ENCODE measurements around the gene SSX2IP. TPM values are rescaled to one million over a fixed set of nuclear protein-coding genes. Genes with fewer than 3 reads are reported as not detected.
"Not testable (repeated sequence)": the region's sequence is repeated elsewhere in the genome, so short reads cannot be mapped to it uniquely, and the experiment has no call there.

SSX2IP gene
- polyA plus RNA-seq, 3 donors: 35.1 to 46.9 (median 39.3) TPM

DNA sequence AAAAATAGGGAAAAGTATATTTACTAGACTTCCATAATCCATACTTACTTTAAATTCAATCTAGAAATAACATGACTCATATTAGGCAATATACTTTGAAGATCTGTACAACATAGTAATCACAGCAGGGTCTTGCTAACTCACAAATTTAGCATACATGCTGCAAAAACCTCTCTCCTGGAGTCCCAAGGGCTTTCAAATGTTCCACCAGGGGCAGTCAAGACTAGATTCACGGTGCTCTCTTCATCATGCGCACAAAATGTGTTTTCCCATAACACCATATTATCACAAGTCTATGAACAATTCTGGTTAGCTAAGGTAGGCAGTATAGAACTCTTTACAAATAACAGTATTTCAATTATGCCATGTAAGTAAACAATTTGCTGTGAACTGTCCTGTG, 45.8 kb downstream of the SSX2IP start:
- DNase-seq (ENCODE audit: extremely low read depth in 1 of 11, low read depth in 9 of 11, low spot score in 4 of 11): no peak

DNA sequence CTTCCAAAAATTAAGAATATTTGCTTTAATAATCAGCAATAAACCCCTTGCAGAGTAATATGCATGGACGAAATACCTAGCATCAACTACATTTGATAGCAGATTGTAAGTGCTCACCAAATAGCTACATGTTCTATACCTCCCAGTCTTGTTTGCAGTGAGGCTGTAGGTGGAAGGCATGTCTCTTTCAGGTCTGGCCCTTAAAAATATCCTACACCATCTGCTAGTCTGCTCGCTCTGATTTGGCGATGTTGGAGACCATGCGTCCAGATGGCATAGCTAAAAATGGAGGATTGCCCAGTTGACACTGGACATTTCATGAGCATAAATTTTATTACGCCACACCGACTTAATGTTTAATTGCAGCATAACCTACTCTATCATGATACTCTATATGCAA, 47.1 kb downstream of the SSX2IP start:
- DNase-seq (ENCODE audit: extremely low read depth in 1 of 11, low read depth in 9 of 11, low spot score in 4 of 11): no peak

DNA sequence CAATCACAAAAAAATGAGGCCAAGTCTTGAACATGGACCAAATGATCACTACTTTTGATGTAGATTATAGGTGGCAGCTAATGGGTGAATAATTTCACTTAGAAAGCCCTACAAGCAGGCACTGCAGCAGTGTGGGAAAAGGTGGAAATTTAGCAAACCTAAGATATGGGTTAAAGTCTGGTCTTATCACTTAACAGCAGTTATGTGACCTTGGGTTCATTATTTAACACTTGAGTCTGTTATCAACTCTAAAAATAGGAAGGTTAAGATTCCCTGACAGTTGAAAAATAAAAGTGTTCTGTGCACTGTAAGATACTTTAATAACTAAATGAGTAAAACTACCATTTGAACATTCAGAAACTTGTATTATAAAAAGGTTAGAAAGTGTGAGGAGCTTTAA, 47.5 kb downstream of the SSX2IP start:
- no peak for DNase-seq (ENCODE audit: extremely low read depth in 1 of 11, low read depth in 9 of 11, low spot score in 4 of 11)

DNA sequence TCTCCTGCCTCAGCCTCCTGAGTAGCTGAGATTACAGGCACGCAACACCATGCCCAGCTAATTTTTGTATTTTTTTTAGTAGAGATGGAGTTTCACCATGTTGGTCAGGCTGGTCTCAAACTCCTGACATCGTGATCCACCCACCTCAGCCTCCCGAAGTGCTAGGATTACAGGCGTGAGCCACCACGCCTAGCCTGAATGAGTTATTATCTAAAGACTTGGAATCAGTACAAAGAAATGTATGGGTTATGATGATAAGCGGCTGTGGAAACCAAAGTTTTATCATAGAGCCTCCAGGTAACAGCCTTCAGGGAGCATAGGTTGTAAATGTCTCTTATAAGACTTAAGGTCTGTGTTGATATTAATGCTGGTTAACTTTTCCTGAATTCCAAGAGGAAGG, 50.5 kb downstream of the SSX2IP start:
- DNase-seq (ENCODE audit: extremely low read depth in 1 of 11, low read depth in 9 of 11, low spot score in 4 of 11): not testable (repeated sequence)

DNA sequence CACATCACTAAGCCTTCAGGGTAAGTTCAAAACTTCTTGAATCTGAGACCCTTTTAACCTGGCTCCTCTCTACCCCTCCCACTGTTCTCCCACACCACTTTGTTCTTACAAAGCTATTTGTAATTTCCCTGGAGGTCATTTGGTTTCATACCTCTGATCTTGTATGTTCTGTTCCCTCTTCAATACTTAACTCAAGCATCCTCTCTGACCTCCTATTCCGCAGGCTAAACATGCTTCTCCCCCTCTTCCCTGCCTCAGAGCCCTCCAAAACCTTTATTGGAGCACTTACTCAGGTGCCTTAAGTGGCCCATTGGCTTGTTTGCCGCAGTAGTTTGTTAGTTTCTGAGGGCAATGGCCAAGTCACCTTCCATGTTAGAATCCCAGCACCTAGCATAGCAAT, 54.8 kb downstream of the SSX2IP start:
- no peak for DNase-seq (ENCODE audit: extremely low read depth in 1 of 11, low read depth in 9 of 11, low spot score in 4 of 11)

DNA sequence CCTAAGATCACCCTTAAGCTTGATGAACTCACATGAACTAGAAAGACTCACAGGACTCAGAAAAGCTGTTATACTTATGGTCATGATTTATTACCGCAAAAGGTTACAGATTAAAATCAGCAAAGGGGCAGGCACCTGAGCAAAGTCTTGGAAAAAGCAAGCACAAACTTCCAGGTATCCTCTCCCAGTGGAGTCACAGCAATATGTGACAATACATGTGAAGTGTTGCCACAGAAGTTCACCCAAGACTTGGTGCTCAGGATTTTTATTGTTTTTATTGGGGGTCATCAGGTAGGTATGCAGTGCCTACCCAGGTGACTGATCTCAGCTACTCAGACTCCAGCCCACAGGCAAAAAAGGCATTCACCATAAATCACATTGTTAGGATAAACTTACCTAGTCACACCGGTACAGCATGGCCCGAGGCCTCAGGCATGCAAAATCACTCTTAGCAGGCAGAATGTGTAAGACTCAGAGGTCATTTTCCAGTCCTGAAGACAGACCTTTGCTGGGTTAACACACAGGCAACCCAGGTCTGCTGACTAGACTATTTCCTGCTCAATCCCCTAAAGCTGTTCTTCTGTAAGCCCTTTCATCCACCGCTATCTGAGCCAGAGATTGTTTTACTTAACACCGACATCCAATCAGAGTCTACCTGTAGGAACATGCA, 55.6 kb downstream of the SSX2IP start:
- peak in 2 of 11 donors; percentile 20 to 40 for DNase-seq (ENCODE audit: extremely low read depth in 1 of 11, low read depth in 9 of 11, low spot score in 4 of 11)

DNA sequence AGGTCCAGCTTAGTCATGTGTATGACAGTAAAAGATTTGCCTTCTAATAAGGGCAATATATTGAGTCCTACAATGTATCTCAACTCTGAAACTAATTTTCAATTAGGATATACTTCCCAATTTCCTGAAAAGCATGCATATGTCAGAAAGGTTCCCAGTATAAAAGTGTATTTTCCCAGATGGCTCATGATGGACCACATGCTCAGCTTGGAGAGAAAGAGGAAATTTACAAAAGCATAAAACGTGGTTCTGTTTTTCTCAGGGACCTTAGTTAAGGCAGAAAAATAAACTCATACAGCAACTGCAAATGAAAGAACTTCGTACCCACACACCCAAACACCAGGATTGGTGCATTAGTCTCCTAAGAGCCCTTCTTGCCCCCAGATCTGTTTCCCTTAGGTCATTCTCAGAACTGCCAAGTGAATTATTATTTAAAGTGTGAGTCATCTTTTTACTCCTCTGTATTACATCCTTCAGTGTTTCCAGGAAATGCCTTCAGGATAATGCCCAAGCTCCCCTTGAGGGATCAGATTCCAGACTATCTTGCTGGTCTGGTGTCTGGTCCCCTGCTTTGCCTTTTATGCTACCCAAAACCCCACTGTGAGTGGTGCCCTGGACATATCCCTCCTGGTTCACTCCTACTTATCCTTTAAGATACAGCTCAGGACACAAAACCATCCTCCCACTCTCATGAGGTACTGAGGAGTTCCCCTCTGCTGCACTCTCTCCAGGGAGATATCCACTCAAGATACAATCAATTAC, 57.4 kb downstream of the SSX2IP start:
- peak in 1 of 11 donors; percentile 31 for DNase-seq (ENCODE audit: extremely low read depth in 1 of 11, low read depth in 9 of 11, low spot score in 4 of 11)

DNA sequence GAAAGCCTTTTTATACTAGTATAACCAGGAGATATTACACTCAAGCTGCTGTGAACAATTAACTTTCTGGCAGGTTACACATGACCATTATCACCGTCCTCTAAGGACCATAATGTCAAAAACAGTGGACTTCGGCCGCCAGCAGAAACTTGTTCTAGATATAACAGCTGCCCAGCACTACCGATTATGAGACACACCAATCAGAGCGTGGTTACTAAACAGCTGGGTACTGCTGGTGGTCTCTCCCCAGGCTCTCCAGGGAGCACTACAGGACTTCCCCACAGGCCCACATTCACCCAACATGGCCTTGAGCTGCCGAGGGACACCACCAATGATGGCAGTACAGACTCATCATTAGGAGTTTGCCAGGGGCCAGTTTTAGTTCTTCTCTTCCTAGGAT, 58.1 kb downstream of the SSX2IP start:
- DNase-seq (ENCODE audit: extremely low read depth in 1 of 11, low read depth in 9 of 11, low spot score in 4 of 11): no peak

DNA sequence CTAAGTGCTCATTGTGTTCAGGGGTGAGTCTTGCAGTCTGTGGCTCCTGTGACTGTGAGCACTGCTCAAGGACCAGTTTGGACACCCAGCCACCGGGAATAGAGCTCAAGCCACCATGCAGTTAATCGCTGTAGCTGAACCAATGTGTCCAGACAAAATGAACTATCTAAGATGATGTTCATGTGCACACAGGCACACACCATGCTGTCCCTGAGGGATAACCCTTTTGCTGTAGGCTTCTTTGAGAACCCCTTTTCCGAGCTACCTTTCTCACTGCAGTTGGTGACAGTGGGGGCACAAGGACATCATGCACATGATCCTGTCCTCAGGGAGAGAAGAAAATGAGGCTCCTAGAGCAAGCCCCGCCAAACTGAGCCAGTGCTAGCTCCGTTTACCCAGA, 65.4 kb downstream of the SSX2IP start:
- no peak for DNase-seq (ENCODE audit: extremely low read depth in 1 of 11, low read depth in 9 of 11, low spot score in 4 of 11)

DNA sequence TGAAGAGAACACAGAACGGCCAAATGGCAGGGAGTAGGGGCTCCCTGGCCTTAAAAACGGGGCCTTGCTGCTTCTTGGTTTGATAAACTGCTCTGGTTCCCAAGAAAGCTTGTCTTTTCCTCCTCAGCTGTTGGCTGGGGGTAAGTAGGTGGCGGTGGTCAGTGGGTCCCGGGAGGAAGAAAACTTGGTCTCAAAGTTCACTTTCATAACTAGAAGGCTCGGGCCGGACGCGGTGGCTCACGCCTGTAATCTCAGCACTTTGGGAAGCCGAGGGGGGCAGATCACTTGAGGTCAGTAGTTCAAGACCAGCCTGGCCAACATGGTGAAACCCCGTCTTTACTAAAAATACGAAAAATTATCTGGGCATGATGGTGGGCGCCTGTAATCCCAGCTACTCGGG, 68.7 kb downstream of the SSX2IP start:
- DNase-seq (ENCODE audit: extremely low read depth in 1 of 11, low read depth in 9 of 11, low spot score in 4 of 11): no peak

DNA sequence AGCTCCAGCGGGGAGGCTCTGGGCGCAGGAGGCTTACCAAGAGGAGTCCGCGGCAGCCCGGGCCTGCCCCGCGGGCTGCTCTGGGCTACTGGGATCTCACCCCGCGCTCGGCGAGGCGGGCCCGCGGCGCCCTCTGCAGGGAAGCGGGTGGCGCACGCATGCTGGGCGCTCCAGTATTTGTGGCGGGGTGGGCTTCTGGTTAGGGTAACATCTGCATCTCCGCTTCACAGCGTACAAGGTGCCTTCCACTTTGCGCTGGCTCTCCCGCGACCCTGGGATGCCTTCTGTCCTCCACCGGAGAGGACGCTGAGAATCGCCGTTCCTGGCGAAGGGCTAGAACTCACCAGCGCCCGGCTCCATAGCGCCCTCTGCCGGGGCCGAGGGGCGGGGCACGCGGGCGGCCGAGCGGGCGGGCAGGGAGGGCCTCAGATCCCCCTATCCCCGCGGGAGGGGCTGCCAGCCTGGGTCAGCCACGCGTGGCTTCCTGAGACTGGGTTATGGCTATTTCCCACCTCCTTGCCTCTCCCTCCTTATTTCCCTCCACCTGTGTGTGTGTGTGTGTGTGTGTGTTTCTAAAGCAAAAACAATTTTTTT, 69.4 kb downstream of the SSX2IP start:
- DNase-seq (ENCODE audit: extremely low read depth in 1 of 11, low read depth in 9 of 11, low spot score in 4 of 11): peak in 8 of 11 donors; percentile 26 to 83 (median 80)

DNA sequence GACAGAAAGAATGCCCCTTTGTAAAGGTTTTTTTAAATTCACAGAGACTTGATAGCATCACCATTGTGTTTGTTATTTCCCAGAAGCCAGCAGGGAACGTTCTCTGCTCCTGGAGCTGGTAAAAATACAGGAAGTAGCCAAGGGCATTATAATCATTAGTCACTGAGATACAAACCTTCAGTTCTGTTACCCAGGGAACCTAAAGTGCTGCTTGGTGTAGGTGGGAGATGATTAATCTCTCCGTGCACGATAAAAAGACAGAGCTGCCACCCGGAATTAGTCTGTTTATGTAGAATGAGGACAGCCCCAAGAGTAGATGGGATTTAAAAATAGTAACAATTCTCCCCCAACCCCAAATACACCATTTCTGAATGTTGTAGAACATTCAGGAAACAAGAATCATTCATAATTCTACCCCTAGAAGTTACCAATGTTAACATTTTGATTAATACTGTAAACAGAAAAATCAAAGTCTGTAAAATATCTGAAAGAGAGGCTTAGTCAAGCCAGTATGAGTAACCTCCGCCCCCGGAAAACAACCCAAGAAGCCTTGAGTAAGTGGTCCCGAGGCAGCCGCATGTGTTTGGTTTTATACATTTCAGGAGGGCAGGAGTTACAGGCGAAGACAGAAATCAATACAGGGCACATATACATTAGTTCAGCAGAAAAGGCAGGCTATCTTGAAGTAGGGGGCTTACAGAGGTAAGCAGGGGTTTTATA, 70.7 kb downstream of the SSX2IP start:
- no peak for DNase-seq (ENCODE audit: extremely low read depth in 1 of 11, low read depth in 9 of 11, low spot score in 4 of 11)

DNA sequence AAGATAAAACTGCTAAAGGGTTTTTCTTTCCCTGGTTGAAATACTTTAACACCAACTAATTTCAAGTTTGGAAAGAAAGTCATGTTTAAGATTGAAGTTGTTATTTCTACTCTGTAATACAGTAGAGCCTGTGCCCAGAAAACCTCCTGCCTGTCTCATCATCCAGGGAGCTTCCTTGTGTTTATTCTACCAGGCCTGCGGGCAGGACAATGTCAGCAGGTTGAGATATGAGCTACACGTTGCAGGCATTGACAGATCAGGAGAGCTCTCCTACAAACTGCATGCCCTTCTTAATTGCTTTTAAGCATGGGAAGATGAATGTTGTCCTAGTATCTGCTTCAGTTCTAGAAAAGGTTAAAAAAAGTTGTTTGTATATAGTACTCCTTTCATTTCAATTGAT, 72.9 kb downstream of the SSX2IP start:
- DNase-seq (ENCODE audit: extremely low read depth in 1 of 11, low read depth in 9 of 11, low spot score in 4 of 11): no peak

DNA sequence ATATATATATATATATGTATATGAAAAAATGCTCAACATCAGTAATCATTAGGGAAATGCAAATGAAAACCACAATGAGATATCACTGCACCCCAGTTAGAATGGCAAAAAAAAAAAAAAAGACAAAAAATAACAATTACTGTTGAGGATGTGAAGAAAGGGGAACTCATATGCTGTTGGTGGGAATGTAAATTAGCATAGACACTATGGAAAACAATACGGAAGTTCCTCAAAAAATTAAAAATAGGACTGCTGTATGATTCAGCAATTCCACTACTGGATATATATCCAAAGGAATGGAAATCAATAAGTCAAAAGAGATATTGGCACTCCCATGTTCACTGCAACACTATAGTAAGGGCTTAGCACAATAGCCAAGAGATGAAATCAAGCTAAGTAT, 74.5 kb downstream of the SSX2IP start:
- no peak for DNase-seq (ENCODE audit: extremely low read depth in 1 of 11, low read depth in 9 of 11, low spot score in 4 of 11)

DNA sequence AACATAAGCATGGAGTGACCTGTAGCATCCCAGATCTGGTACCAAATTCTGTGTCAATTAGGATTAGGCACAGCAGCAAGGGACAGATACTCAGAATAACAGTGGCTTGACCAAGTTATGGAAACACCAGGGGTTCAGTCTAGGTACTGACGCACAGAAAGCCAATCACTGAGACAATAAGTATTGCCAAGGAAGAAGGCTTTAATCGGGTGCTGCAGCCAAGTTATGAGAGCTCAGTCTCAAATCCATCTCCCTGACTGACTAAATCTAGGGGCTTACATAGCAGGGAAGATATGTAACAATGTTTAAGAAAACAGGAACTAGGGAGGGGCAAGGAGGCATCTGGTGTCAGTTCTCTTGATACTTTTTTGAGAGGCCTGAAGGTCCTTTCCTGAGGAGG, 76.4 kb downstream of the SSX2IP start:
- no peak for DNase-seq (ENCODE audit: extremely low read depth in 1 of 11, low read depth in 9 of 11, low spot score in 4 of 11)

DNA sequence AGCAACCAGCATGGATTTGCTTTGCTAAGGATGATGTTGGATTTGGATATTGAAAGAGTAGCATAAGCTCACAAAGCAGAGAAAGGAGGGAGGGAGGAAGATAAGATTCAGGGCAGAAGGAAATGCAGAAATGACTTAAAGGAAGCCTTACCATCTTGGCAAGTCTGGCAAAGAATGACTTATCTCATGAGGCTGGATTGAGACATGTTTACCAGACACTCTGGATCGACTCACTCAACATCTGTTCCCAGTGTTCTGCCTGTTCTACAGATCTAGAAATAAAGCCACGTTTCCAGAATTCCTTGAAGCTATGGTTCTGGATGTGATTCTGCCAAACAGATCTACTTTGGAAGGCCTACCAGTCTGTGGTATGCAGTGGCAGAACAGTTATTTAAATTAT, 77.2 kb downstream of the SSX2IP start:
- no peak for DNase-seq (ENCODE audit: extremely low read depth in 1 of 11, low read depth in 9 of 11, low spot score in 4 of 11)

DNA sequence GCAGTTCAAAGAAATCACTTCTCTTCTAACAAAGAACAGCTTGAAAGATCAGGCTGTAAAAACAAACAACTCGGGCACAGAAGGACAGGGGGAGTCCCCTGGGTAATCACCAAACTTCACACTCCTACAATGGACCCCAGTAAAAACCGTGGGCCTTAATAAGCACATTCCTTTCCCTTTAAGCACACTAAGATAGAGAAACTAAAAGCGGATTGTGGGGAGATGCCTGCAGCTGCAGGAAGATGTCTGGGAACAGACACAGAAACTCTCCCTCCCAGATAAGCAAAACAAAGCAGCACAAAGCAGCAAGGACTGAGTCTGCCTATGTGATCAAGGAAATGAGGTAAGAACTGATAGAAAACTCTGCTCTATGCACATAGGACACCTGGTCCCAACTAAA, 78.5 kb downstream of the SSX2IP start:
- DNase-seq (ENCODE audit: extremely low read depth in 1 of 11, low read depth in 9 of 11, low spot score in 4 of 11): no peak

DNA sequence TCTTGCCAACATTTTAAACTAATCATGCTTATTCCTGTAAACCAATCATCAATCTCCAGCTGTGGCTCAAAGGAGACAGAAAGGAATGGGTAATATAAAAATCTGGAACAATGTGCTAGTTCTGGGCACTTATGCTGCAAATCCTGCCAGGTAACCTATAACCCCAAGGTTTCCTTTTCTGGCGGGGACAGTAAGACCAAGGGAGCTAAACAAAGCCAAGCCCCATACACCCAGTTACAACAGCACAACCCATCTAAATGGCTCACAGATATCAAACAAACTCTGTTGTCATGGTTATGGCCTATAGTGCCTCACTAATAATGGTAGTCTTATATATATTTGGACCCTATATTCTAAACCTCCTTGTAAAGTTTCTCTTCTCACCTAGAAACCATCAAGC, 79.2 kb downstream of the SSX2IP start:
- no peak for DNase-seq (ENCODE audit: extremely low read depth in 1 of 11, low read depth in 9 of 11, low spot score in 4 of 11)

DNA sequence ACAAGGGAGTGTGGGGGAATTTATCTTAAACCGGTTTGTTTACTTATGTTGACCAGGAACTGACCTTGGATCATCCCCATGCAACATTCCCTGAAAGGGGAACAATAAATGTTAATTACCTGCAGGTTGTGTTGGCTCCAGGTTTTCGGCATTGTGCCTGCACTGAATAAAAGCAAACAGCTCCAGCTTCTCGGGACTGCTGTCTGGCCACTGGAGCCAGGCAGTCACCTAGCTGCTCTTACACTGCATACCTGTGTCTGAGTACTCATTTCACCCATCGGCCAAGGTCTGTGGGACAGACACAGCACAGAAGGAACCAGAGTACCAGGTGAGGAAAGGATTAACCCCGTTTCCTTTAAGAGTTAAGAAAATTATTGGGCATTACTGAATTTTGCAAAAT, 83.3 kb downstream of the SSX2IP start:
- DNase-seq (ENCODE audit: extremely low read depth in 1 of 11, low read depth in 9 of 11, low spot score in 4 of 11): no peak

DNA sequence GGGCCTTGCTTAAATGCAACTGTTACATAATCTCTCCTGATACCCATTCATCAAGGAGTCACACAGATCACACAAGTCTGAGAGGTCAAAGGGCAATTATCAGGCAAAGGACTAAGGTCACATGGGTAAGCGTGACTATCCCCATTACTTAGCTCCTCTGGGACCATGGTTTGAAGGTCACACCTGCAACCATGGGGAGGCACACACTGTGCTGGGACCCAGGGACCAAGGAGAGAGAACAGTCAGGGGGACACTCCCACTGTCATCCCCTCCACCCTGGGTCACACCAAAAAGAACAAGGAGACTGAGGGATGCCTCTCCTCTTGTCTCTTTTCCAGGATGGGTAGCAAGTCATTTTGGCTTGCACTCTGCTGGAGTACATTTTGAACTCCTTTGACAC, 85.1 kb downstream of the SSX2IP start:
- DNase-seq (ENCODE audit: extremely low read depth in 1 of 11, low read depth in 9 of 11, low spot score in 4 of 11): no peak
